A204.1 (cell line): ENCODE measurements around the gene SGPP1.
"Not testable (repeated sequence)": the region's sequence is repeated elsewhere in the genome, so short reads cannot be mapped to it uniquely, and the experiment has no call there.

ENCODE experiments used
- FAIRE-seq: peaks from 2 replicates; lab custom pipeline; 2012; peaks lifted over from hg19 to GRCh38; lab: Jason Lieb, UNC

SGPP1 gene

DNA sequence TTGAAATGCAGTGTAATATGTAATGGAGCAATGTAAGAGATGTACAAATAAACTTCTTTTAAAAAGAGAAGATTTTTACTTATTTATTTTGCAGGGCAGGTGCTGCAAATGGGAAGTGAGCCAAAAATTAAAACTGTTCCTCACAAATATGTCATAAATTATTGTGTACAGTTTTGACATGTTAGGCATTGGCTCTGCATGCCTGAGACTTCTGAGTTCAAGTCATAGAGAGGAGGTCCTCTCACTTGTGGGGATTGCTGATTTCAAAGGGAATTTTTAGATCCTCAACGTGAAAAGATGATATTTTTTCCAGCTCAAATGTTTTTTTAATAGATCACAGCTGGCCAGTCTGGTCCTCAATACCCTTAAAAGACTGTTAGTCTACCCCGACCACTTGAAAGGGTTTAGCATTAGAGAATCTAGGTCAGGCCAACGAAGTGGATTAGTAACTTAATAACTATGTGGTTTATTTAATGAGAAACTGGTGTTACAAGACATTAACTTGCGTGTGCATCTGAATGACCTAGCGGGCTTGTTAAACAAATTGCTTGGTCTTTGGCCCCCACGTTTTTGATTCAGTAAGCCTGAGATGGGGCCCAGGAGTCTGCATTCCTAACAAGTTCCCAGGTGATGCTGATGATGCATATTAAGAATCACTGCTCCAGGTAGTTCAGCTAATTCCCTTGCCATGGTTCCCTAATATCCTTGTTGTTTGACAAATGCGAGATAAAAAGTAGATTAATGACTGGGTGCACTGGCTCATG lies 55.3 kb downstream of the SGPP1 start:
- no peak for FAIRE-seq

DNA sequence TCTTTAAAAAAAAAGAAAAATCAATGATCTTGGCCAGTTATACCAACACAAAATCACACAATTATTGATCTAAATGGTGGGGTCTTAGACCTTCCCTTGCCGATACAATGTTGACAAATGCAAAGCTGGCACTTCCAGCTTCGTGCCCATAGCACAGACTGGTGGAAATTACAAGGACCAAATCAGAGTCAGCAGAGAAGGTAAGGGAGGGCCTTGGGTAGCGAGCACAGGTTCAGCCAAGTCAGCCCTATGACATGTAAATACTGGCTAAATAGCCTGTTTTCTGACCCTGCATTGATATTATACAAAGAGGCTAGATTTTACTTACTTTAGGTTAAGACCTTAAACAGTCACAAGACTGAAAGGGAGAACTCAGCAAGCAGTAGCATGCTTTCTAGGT lies 55.9 kb downstream of the SGPP1 start:
- no peak for FAIRE-seq

DNA sequence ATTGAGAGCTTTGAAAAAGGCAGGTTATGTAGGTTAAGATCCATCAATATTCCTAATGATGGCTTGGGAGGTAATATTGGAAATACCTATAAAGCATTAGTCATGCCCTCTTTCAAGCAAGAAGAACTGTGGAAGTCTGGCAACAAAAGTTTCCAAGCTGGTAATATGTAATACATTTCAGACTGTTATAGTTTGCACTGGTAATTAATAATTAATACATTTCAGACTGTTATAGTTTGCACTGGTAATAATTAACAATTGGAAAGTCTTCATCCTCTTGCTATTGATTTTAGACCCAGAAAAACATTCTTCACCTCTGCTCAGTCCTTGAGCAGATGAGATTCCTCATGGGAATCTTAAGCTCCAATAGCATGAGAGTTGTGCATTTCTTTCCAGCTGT lies 57.2 kb downstream of the SGPP1 start:
- FAIRE-seq = no peak

DNA sequence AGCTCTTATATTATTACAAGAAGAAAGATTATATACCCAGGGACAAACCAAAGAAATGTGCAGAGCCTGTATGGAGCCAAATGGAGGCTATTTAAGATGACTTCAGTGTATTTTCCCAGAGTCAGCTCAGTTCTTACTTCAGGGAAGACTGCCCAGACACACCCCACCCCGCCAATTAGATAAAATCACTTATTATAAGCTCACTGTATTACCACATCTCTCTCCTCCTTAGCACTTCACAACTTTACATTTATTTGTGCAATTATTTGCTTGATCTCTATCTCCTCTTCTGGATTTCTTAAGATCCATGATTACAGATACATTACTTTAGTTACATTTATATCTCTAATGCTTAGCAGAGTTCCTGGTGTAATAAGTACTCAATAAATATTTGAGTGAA lies 61.5 kb downstream of the SGPP1 start:
- FAIRE-seq = no peak

DNA sequence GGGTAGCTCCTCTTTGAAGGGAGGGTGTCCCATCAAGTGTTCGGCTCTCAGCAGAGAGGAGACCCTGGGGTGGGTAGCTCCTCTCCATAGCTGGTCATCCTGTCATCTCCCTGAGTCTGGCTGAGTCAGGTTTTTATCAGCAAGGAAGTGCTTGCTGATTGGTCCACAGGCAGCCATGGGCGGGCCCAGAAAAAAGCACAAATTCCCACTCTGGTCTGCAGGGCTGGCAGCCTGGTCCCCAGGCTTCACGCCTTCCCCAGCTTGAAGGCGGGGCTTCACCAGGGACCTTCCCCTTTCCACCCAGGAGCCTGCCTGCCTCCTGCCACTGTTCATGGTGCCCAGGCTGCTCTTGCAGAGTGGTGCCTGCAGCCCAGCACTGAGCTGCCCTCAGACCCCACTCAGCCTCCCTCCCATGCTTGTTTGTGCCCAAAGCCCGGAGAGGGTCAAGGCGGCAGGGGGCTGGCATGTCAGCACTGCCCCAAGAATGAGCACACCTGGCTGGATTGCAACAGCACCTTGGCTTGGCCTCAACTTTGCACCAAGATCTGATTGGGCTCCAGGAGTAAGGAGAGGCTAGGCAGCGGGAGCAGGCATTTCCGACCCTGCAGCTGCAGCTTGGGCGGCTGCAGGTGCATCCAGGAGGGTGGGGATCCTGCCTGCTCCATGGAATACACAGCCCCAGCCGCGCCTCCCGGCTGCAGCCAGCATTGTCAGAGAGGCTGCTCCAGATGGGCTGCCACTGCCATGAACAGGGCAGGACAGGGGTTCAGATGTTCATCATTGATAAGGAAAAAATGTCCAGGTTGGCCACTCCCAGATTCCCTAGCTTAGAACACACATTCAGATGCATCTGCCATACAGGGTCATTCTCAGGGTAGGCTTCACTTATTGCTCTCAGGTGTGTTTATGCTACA lies 64.2 kb downstream of the SGPP1 start:
- FAIRE-seq = no peak

DNA sequence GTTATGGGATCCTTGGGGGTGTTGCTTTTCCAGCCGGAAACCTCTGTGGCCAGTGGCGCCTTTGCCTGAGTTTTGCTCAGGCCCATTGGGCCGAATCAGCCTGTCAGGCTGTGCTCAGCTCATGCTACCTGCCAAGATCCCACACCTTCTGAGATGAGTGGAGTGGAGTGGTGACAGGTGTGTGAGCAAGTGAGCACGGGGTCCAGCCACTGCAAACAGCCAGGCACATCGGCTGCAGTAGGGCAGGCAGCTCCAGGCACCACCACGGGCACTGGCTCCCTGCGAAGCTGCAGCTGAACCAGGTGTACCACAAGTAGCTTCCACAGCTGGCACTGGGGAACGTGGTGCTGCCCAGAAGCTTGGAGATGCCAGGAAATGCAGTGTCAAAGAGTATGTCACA lies 65.1 kb downstream of the SGPP1 start:
- no peak for FAIRE-seq

DNA sequence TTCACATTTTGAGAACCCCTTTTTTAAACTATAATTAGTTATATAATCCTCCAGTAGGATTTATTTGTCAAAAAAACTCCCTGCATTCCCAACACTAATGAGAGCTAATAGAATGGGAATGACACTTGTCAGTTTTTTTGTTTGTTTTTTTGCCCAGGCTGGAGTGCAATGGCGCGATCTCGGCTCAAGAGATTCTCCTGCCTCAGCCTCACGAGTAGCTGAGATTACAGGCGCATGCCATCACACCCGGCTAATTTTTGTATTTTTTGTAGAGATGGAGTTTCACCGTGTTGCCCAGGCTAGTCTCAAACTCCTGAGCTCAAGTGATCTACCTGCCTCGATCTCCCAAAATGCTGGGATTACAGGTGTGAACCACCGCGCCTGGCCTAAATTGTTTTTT lies 66.0 kb downstream of the SGPP1 start:
- not testable (repeated sequence) for FAIRE-seq

DNA sequence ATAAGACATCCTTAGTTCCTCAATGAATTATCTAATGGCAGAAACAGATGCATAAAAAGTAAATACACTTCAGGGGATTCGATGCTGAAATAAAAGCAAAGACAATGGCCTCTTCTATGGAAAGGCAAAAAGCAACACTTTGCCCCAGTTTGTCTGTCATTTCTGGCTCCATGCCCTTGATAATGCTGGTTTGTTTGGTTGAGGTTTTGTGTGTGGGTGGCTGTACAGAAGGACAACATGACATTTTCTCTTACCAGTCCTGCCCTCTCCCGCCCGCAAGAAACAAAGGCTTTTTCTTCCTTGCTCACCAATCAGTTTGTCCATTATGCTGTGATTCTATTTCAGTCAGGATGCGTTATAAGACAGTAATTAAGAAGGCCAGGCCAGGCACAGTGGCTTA lies 68.1 kb downstream of the SGPP1 start:
- no peak for FAIRE-seq

DNA sequence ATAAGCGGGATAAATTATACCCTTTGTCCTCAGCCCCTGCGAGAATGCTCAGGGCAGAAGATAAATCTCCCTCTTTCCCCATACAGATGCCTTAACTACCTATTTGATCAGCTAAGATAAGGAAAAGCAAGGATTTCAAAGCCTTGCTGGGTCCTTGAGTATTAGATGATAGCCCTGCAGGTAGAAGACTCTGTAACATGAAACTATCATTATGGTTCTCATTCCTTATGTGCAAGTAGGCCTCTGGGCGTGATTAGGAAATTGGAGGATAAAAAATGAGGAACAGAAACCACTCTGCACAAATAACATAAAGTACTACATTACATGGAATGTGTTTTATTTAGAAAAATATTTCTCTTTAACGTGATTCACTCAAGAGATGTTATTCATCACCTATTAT lies 71.7 kb downstream of the SGPP1 start:
- no peak for FAIRE-seq

DNA sequence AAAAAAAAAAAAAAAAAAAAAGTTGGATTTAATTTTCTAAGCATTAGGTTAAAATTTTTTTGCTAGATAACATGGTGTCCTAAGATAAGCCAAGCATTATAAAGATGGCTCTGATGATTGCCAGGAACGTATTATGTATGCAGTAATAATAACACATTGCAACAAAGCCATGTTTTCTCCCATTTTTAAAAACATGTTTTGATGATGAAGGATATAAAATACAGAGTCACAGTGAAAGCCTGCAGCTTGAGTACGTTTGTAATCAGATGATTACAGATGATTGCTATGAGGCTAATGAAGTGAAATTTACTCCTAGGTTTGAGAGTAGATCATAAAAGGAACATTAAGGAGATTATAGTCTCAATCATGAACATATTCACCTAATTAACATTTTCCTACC lies 72.9 kb downstream of the SGPP1 start:
- no peak for FAIRE-seq

DNA sequence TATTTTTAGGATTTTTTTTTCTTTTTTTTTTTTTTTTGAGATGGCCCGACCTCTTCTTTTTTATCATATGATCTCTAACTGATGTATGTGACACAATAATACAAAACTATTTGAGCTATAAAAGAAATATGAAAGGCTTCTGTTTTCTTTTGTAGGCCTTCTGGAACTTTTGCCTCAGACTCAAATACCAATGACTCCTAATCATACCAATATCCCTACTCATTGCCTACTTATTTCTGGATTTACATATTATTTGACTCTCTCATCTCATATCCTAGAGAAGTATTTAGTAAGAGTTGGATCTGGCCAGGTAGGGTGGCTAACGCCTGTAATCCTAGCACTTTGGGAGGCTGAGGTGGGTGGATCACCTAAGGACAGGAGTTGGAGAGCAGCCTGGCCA lies 73.5 kb downstream of the SGPP1 start:
- FAIRE-seq = no peak

DNA sequence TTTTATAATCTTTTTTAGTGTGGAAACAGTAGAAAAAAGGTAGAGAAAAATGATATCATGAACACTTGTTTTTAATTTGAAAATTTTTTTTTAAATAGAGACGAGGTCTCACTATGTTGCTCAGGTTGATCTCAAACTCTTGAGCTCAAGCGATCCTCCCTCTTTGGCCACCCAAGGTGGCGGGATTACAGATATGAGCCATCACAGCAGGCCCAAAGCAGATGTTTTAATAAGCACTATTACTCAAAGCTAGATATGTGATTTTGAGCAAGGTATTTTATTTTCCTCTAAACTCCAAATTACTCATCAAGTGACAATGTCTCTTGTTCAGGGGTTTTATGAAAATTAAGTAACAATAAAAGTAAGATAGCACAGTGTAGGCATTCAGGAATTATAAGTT lies 75.5 kb downstream of the SGPP1 start:
- FAIRE-seq = no peak

DNA sequence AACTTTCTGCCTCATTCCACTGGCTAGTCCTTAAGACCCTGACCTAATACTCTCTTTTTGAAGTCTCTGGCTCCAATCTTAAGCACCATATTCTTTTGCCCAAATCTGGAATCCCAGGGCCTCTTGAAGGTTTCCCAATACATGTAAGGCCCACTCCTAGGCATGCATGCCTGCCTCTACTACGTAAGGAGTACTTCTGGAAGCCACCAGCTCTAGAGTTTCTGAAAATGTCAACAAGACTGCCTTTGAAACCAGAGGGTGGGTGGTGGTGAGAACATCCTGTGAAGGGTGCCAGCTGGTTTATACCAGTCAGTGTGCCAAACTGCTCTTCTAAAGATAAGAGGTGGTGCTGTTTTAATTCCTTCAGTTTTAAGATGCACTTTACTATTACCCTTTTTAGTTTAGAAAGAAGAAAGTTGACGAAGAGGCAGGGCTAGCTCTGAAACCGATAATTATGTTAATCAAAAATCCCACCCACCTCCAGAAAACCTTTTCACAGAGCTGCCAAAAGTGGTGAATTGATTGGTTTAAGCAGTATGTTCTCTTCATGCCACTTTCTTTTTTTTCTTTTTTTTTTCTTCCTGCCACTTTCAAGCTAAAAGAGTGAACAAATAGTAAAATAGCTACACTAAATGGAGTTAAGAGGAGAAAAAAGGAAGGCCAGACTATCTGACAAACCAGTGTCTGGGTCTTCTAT lies 77.5 kb downstream of the SGPP1 start:
- no peak for FAIRE-seq

DNA sequence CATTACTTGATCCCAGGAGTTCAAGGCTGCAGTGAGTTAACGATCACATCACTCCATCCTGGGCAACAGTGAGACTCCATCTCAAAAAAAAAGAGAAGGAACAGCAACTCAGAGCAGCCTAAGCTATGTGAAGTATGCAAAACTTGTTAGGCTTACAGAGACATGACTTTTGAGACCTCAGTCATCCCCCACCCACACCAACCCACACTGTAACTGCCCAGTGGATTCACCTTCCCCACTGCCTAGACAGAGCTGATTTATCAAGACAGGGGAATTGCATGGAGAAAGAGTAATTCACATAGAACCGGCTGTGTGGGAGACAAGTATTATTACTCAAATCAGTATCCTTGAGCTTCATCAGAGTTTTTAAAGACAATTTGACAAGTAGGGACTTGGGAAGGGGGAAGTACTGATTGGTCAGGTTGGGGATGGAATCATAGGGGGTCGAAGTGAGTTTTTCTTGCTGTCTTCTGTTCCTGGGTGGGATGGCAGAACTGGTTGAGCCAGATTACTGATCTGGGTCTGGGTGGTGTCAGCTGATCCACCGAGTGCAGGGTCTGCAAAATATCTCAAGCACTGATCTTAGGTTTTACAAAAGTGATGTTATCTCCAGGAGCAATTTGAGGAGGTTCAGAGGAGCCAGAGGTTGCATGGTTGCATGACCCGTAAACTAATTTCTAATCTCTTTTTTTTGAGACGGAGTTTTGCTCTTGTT lies 80.0 kb downstream of the SGPP1 start:
- no peak for FAIRE-seq

DNA sequence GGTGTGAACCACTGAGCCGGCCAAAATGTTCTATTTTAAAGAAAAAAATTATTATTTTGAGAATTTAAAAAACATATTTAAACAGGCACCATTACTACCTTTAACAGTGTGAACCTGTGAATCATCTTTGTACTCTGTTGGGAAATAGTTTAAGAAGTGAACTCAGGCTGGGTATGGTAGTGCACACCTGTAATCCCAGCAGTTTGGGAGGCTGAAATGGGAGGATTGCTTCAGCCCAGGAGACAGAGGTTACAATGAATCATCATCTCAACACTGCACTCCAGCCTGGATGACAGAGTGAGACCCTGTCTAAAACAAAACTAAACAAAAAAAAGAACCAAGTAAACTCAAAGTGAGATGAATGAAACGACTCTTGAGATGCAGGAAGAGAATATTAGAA lies 83.1 kb downstream of the SGPP1 start:
- FAIRE-seq = no peak

DNA sequence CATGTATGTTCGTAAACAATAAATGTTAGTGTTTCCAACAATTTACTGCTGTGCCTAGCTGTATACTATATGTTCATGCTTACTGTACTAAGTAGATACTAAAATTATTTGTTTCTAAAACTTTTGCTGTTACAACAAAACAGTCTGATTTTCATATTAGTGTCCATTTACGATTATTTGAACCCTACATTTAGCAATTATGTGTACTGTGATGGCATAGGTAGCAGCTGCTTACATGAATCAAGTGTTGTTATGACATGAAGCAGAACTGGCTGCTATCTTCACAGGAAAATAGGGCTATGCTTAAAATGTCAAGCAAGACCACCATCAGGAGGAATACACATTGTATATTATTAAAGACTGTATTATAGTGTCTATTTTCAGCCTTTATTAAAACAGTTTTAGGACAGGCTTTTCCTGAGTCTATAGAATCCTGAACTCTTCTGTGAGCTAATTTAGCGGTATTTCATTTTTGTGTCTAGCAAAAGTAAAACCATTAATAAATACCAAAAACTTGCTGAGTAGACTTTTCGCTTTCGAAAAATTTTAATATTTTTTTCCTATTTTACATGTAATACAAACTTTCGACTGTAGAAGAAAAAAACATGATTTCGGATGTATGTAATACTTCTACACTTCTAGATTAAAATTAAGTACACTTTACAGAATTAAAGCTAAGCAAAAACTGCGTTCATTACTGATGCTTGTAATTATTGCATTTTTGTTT lies 85.0 kb downstream of the SGPP1 start:
- FAIRE-seq = no peak

DNA sequence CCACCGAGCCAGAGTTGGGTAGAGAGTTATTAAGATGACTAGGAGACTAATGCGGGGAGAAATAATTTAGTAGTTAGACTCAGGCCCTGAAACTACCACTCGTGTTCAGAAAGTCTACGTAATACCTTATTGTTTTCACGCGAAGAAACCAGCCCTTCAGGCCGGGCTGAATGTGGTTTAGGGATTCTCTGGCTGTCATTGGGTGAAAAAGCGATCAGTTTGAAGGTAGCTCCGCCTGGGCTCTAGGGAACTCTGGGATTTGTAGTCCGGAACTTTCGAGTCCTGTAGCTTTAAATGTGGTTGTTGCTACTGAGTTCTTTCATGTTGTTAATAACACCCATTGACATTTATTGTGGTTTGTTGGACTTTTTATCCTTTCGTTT lies 85.6 kb downstream of the SGPP1 start:
- FAIRE-seq = no peak

DNA sequence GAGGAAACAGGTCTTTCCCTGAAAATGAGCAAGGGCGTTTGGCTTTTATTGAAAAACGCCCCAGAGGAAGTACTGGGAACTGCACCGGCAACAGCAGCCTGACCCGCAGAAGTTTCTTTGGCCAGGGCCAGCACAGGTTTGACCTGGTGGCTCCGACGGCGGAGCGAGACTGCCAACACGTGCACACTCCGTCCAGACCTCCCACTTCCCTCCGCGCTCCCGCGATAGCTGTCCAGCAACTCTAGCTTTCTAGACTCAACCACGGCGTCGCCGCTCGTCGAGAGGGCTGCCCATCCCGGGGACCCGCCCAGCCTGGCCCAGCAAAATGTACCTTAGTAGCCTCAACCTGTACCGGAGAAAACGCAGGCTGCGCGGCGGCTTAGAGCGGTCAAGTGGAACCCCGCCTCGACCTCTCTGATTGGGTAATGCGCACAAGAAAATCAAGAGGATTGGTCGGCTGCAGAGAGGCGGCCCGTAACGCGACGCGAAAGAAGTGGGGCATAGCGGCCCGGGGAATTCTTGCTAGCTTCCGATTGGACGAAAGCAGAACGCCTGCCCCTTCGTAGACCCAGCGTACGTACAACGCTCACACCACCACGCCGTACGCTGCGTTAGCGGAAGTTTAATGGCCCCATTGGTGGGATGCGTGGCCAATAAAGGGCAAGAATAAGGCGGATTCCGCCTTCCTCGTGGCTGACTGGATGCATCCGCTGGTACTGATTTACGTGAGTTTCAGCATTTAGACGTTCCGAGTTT lies 86.2 kb downstream of the SGPP1 start, which contains the start of gene WDR89:
Gene WDR89, minus strand, starts transcription at position 399 of the 756 bp plus-strand sequence. CDS start 41,929 bp downstream, outside the sequence.
- FAIRE-seq = peak; percentile 99

DNA sequence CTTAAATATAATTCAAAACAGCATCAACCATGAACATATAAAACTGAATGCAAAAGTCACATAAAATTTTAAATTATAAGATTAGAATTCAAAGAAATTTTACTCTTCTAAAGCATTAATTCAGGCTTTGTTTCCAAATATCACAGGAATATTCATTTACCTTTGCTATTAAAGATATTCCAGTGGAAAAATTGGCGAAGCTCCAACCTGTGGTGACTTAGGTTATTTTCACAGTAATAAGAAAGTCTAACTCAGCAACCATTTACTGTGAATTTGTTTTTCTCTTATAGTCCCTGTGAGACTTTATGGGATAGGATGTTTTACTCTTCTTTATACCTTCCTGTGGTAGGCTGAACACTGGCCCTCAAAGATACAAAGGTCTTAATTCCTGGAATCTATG lies 89.4 kb downstream of the SGPP1 start:
- FAIRE-seq = no peak

DNA sequence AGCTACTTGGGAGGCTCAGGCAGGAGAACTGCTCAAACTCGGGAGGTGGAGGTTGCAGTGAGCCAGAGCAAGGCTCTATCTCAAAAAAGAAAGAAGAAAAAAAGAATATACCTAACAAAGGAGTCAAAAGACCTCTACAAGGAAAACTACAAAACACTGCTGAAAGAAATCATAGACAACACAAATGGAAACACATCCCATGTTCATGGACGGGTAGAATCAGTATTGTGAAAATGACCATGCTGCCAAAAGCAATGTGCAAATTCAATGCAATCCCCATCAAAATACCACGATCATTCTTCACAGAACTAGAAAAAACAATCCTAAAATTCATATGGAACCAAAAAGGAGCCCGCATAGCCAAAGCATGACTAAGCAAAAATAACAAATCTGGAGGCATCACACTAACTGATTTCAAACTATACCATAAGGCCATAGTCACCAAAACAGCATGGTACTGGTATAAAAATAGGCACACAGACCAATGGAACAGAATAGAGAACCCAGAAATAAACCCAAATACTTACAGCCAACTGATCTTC lies 91.7 kb downstream of the SGPP1 start:
- not testable (repeated sequence) for FAIRE-seq
